Measurements from ENCODE around the gene FNIP2.
A peak's percentile ranks its signal among the peaks of the same experiment; 100 is the strongest.
"Not testable (repeated sequence)": the region's sequence is repeated elsewhere in the genome, so short reads cannot be mapped to it uniquely, and the experiment has no call there.

The FNIP2 gene

GRCh38 chr4:158768555-158769174, at the start of gene FNIP2:
Gene FNIP2, plus strand, starts transcription at chr4:158769026. Its CDS starts 187 bp downstream, at chr4:158769213.
- DNase-seq (ENCODE audit: low read depth), result peak; percentile 43

- DNase-seq (ENCODE audit: low read depth), result no peak
Measured at GRCh38 chr4:158721680-158722079, 47.1 kb upstream of the FNIP2 start.

GRCh38 chr4:158722291-158722916, 46.4 kb upstream of the FNIP2 start:
- no peak for DNase-seq (ENCODE audit: low read depth)

- peak; percentile 72 for DNase-seq (ENCODE audit: low read depth)
Measured at GRCh38 chr4:158722917-158723793, 45.7 kb upstream of the FNIP2 start, which contains the start of gene PPID. Gene PPID, minus strand, starts transcription at chr4:158723396. Its CDS starts 108 bp downstream, at chr4:158723288.

- DNase-seq (ENCODE audit: low read depth), result no peak
Measured at GRCh38 chr4:158724637-158725036, 44.2 kb upstream of the FNIP2 start.

GRCh38 chr4:158726633-158727032, 42.2 kb upstream of the FNIP2 start:
- DNase-seq (ENCODE audit: low read depth), result no peak

GRCh38 chr4:158728236-158728635, 40.6 kb upstream of the FNIP2 start:
- no peak for DNase-seq (ENCODE audit: low read depth)

- peak; percentile 30 for DNase-seq (ENCODE audit: low read depth)
Measured at GRCh38 chr4:158729716-158730559, 38.9 kb upstream of the FNIP2 start.

- no peak for DNase-seq (ENCODE audit: low read depth)
Measured at GRCh38 chr4:158738866-158739265, 30.0 kb upstream of the FNIP2 start.

- DNase-seq (ENCODE audit: low read depth), result no peak
Measured at GRCh38 chr4:158739600-158739999, 29.2 kb upstream of the FNIP2 start.

- DNase-seq (ENCODE audit: low read depth), result no peak
Measured at GRCh38 chr4:158741326-158742021, 27.4 kb upstream of the FNIP2 start.

GRCh38 chr4:158746537-158746936, 22.3 kb upstream of the FNIP2 start:
- not testable (repeated sequence) for DNase-seq (ENCODE audit: low read depth)

- DNase-seq (ENCODE audit: low read depth), result no peak
Measured at GRCh38 chr4:158750379-158750778, 18.4 kb upstream of the FNIP2 start.

GRCh38 chr4:158754385-158755180, 14.2 kb upstream of the FNIP2 start:
- no peak for DNase-seq (ENCODE audit: low read depth)

GRCh38 chr4:158755819-158756218, 13.0 kb upstream of the FNIP2 start:
- DNase-seq (ENCODE audit: low read depth), result not testable (repeated sequence)

GRCh38 chr4:158756588-158756987, 12.2 kb upstream of the FNIP2 start:
- DNase-seq (ENCODE audit: low read depth), result no peak

- no peak for DNase-seq (ENCODE audit: low read depth)
Measured at GRCh38 chr4:158758142-158758541, 10.7 kb upstream of the FNIP2 start.

GRCh38 chr4:158758703-158759102, 10.1 kb upstream of the FNIP2 start:
- DNase-seq (ENCODE audit: low read depth), result no peak

- not testable (repeated sequence) for DNase-seq (ENCODE audit: low read depth)
Measured at GRCh38 chr4:158759539-158759938, 9.3 kb upstream of the FNIP2 start.

GRCh38 chr4:158760866-158761265, 8.0 kb upstream of the FNIP2 start:
- no peak for DNase-seq (ENCODE audit: low read depth)
